ENCODE results near the gene EBPL.

GRCh38 chr13:49740870-49741269 lies 49.6 kb upstream of the EBPL start:
- TF ChIP-seq, protein P1, sequence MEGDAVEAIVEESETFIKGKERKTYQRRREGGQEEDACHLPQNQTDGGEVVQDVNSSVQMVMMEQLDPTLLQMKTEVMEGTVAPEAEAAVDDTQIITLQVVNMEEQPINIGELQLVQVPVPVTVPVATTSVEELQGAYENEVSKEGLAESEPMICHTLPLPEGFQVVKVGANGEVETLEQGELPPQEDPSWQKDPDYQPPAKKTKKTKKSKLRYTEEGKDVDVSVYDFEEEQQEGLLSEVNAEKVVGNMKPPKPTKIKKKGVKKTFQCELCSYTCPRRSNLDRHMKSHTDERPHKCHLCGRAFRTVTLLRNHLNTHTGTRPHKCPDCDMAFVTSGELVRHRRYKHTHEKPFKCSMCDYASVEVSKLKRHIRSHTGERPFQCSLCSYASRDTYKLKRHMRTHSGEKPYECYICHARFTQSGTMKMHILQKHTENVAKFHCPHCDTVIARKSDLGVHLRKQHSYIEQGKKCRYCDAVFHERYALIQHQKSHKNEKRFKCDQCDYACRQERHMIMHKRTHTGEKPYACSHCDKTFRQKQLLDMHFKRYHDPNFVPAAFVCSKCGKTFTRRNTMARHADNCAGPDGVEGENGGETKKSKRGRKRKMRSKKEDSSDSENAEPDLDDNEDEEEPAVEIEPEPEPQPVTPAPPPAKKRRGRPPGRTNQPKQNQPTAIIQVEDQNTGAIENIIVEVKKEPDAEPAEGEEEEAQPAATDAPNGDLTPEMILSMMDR (IDR thresholded peaks at IDR 0.05): no peak
- TF ChIP-seq CHD4 (IDR thresholded peaks at IDR 0.05; ENCODE audit: borderline replicate concordance) (no peak), POLR2A (IDR thresholded peaks at IDR 0.05; ENCODE audit: low read length) (no peak), RFX5 (IDR thresholded peaks at IDR 0.05) (no peak), CEBPB (IDR thresholded peaks at IDR 0.05) (no peak), RNF2 (IDR thresholded peaks at IDR 0.05; ENCODE audit: borderline replicate concordance, low read depth) (no peak), SREBF2 (IDR thresholded peaks at IDR 0.05) (no peak)
- TF ChIP-seq, protein P2, sequence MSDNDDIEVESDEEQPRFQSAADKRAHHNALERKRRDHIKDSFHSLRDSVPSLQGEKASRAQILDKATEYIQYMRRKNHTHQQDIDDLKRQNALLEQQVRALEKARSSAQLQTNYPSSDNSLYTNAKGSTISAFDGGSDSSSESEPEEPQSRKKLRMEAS (IDR thresholded peaks at IDR 0.05): no peak
- TF ChIP-seq, protein P3, sequence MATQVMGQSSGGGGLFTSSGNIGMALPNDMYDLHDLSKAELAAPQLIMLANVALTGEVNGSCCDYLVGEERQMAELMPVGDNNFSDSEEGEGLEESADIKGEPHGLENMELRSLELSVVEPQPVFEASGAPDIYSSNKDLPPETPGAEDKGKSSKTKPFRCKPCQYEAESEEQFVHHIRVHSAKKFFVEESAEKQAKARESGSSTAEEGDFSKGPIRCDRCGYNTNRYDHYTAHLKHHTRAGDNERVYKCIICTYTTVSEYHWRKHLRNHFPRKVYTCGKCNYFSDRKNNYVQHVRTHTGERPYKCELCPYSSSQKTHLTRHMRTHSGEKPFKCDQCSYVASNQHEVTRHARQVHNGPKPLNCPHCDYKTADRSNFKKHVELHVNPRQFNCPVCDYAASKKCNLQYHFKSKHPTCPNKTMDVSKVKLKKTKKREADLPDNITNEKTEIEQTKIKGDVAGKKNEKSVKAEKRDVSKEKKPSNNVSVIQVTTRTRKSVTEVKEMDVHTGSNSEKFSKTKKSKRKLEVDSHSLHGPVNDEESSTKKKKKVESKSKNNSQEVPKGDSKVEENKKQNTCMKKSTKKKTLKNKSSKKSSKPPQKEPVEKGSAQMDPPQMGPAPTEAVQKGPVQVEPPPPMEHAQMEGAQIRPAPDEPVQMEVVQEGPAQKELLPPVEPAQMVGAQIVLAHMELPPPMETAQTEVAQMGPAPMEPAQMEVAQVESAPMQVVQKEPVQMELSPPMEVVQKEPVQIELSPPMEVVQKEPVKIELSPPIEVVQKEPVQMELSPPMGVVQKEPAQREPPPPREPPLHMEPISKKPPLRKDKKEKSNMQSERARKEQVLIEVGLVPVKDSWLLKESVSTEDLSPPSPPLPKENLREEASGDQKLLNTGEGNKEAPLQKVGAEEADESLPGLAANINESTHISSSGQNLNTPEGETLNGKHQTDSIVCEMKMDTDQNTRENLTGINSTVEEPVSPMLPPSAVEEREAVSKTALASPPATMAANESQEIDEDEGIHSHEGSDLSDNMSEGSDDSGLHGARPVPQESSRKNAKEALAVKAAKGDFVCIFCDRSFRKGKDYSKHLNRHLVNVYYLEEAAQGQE (IDR thresholded peaks at IDR 0.05): no peak

Data from A549 (cell line).